ENCODE measurements around the gene ILRUN.

- no peak for TF ChIP-seq CTCF (IDR thresholded peaks at IDR 0.05)
- no peak for TF ChIP-seq POLR2A (IDR thresholded peaks at IDR 0.05)
Observed at GRCh38 chr6:34665019-34665418, 31.5 kb downstream of the ILRUN start.

Measured in lower leg skin (tissue), 3 donors.